GM19240 (cell line): ENCODE measurements around the gene TOP3B.

Source experiments
- DNase-seq: peaks from one replicate; pipeline ENCODE4 v3.0.0; 2011; ENCODE audit warnings: low spot score; ENCODE audit not compliant: insufficient read length

TOP3B gene

GRCh38 chr22:21963286-21963685 is 19.3 kb downstream of the TOP3B start:
- DNase-seq: no peak

GRCh38 chr22:21962655-21962949 is 20.0 kb downstream of the TOP3B start:
- no peak for DNase-seq

GRCh38 chr22:21961886-21962654 is 20.5 kb downstream of the TOP3B start:
- DNase-seq: no peak

GRCh38 chr22:21961127-21961867 is 21.3 kb downstream of the TOP3B start:
- no peak for DNase-seq

GRCh38 chr22:21960200-21961126 is 22.1 kb downstream of the TOP3B start:
- DNase-seq: no peak

GRCh38 chr22:21959274-21960074 is 23.1 kb downstream of the TOP3B start:
- no peak for DNase-seq

GRCh38 chr22:21958360-21959273 is 24.0 kb downstream of the TOP3B start:
- DNase-seq: no peak

- DNase-seq: peak; percentile 95
Measured at GRCh38 chr22:21952586-21953571, 29.7 kb downstream of the TOP3B start, which contains the start of gene PPM1F. TSS of gene PPM1F (minus strand) at chr22:21952848. CDS start at chr22:21946048, 6,800 bp downstream.

- no peak for DNase-seq
Measured at GRCh38 chr22:21951931-21952465, 30.6 kb downstream of the TOP3B start.

- no peak for DNase-seq
Measured at GRCh38 chr22:21951062-21951461, 31.5 kb downstream of the TOP3B start.

GRCh38 chr22:21949948-21950347 is 32.6 kb downstream of the TOP3B start:
- no peak for DNase-seq

- no peak for DNase-seq
Measured at GRCh38 chr22:21949569-21949918, 33.0 kb downstream of the TOP3B start.

- DNase-seq: no peak
Measured at GRCh38 chr22:21948824-21949568, 33.6 kb downstream of the TOP3B start.

- no peak for DNase-seq
Measured at GRCh38 chr22:21948390-21948789, 34.2 kb downstream of the TOP3B start.

GRCh38 chr22:21947040-21948014 is 35.3 kb downstream of the TOP3B start:
- DNase-seq: no peak

GRCh38 chr22:21946262-21946925 is 36.2 kb downstream of the TOP3B start:
- DNase-seq: no peak
